ENCODE data around the gene R3HDM1.

Gene R3HDM1

GRCh38 chr2:135663148-135663700 is 131.9 kb downstream of the R3HDM1 start:
- no peak for DNase-seq (ENCODE audit: low spot score)
- H2BK12ac ChIP-seq (ENCODE audit: low read length): no peak overlapping the region
- no peak overlapping the region for H3K14ac ChIP-seq (ENCODE audit: low read length)
- no peak overlapping the region for H3K4me3 ChIP-seq (ENCODE audit: low read length in 2 of 2)
- H4K91ac ChIP-seq (ENCODE audit: low read depth, low read length, poor library complexity): no peak overlapping the region
- H3K27me3 ChIP-seq (ENCODE audit: control insufficient read depth in 3 of 3, insufficient read depth in 3 of 3, low read depth in 1 of 3, low read length in 3 of 3): no peaks in the 10 kb centered on the region
- no peak overlapping the region for H3K4me2 ChIP-seq (ENCODE audit: insufficient read depth, low read length, poor library complexity, severe bottlenecking)
- H4K8ac ChIP-seq (ENCODE audit: low read depth, low read length): no peak overlapping the region
- H3K9me3 ChIP-seq (replicated peaks in 1 of 2; ENCODE audit: control insufficient read depth in 2 of 2, insufficient read depth in 1 of 2, low read depth in 1 of 2, low read length in 2 of 2): no peaks in the 10 kb centered on the region
- no peak overlapping the region for H3K18ac ChIP-seq (ENCODE audit: low read length)
- no peak overlapping the region for H2BK120ac ChIP-seq (ENCODE audit: low read depth, low read length)
- H3K36me3 ChIP-seq (replicated peaks in 1 of 2; ENCODE audit: control insufficient read depth in 2 of 2, insufficient read depth in 2 of 2, low read length in 2 of 2): peaks cover 4 to 48% of the 10 kb centered on the region in 2 donors
- H3K4ac ChIP-seq (ENCODE audit: low read length): no peak overlapping the region
- no peak overlapping the region for H2BK15ac ChIP-seq (ENCODE audit: low read length)
- no peak overlapping the region for H3K27ac ChIP-seq (replicated peaks; ENCODE audit: low read length)
- H3K4me1 ChIP-seq (ENCODE audit: control insufficient read depth in 2 of 2, insufficient read depth in 1 of 2, low read depth in 1 of 2, low read length in 2 of 2): peaks cover 0 to 16% of the 10 kb centered on the region in 2 donors
- H2AFZ ChIP-seq (ENCODE audit: low read length): no peak overlapping the region
- H2AK5ac ChIP-seq (ENCODE audit: low read depth, low read length): no peak overlapping the region
- no peak overlapping the region for H3K9ac ChIP-seq (ENCODE audit: low read depth, low read length, poor library complexity)
- H3K79me1 ChIP-seq (ENCODE audit: low read depth, low read length): no peaks in the 10 kb centered on the region
- H3K23ac ChIP-seq (ENCODE audit: low read depth, low read length, poor library complexity): no peak overlapping the region
- H2BK5ac ChIP-seq (ENCODE audit: low read length): no peak overlapping the region

- H2BK5ac ChIP-seq (ENCODE audit: low read length): no peak overlapping the region
- no peaks in the 10 kb centered on the region for H3K9me3 ChIP-seq (replicated peaks in 1 of 2; ENCODE audit: control insufficient read depth in 2 of 2, insufficient read depth in 1 of 2, low read depth in 1 of 2, low read length in 2 of 2)
- H2AFZ ChIP-seq (ENCODE audit: low read length): no peak overlapping the region
- no peaks in the 10 kb centered on the region for H3K27me3 ChIP-seq (ENCODE audit: control insufficient read depth in 3 of 3, insufficient read depth in 3 of 3, low read depth in 1 of 3, low read length in 3 of 3)
- no peak overlapping the region for H4K8ac ChIP-seq (ENCODE audit: low read depth, low read length)
- no peak overlapping the region for H2BK12ac ChIP-seq (ENCODE audit: low read length)
- DNase-seq (ENCODE audit: low spot score): no peak
- H3K4me1 ChIP-seq (ENCODE audit: control insufficient read depth in 2 of 2, insufficient read depth in 1 of 2, low read depth in 1 of 2, low read length in 2 of 2): peaks cover 0 to 16% of the 10 kb centered on the region in 2 donors
- H3K36me3 ChIP-seq (replicated peaks in 1 of 2; ENCODE audit: control insufficient read depth in 2 of 2, insufficient read depth in 2 of 2, low read length in 2 of 2): peaks cover 2 to 34% of the 10 kb centered on the region in 2 donors
- H3K18ac ChIP-seq (ENCODE audit: low read length): no peak overlapping the region
- H3K23ac ChIP-seq (ENCODE audit: low read depth, low read length, poor library complexity): no peak overlapping the region
- H3K4me2 ChIP-seq (ENCODE audit: insufficient read depth, low read length, poor library complexity, severe bottlenecking): no peak overlapping the region
- H3K9ac ChIP-seq (ENCODE audit: low read depth, low read length, poor library complexity): no peak overlapping the region
- no peak overlapping the region for H3K14ac ChIP-seq (ENCODE audit: low read length)
- H3K27ac ChIP-seq (replicated peaks; ENCODE audit: low read length): no peak overlapping the region
- H2BK120ac ChIP-seq (ENCODE audit: low read depth, low read length): no peak overlapping the region
- no peak overlapping the region for H4K91ac ChIP-seq (ENCODE audit: low read depth, low read length, poor library complexity)
- H3K4me3 ChIP-seq (ENCODE audit: low read length in 2 of 2): no peak overlapping the region
- no peak overlapping the region for H2AK5ac ChIP-seq (ENCODE audit: low read depth, low read length)
- no peak overlapping the region for H2BK15ac ChIP-seq (ENCODE audit: low read length)
- H3K79me1 ChIP-seq (ENCODE audit: low read depth, low read length): no peaks in the 10 kb centered on the region
- H3K4ac ChIP-seq (ENCODE audit: low read length): no peak overlapping the region
Observed at GRCh38 chr2:135664623-135665068, 133.4 kb downstream of the R3HDM1 start.

- H3K27ac ChIP-seq (replicated peaks; ENCODE audit: low read length): no peak overlapping the region
Observed at GRCh38 chr2:135667045-135667444, 135.8 kb downstream of the R3HDM1 start.

GRCh38 chr2:135674453-135674852 is 143.2 kb downstream of the R3HDM1 start:
- no peak overlapping the region for H2BK12ac ChIP-seq (ENCODE audit: low read length)
- no peak overlapping the region for H4K91ac ChIP-seq (ENCODE audit: low read depth, low read length, poor library complexity)
- H3K27ac ChIP-seq (replicated peaks; ENCODE audit: low read length): no peak overlapping the region
- H2AFZ ChIP-seq (ENCODE audit: low read length): no peak overlapping the region
- no peaks in the 10 kb centered on the region for H3K9me3 ChIP-seq (replicated peaks in 1 of 2; ENCODE audit: control insufficient read depth in 2 of 2, insufficient read depth in 1 of 2, low read depth in 1 of 2, low read length in 2 of 2)
- DNase-seq (ENCODE audit: low spot score): no peak
- H2AK5ac ChIP-seq (ENCODE audit: low read depth, low read length): no peak overlapping the region
- no peak overlapping the region for H3K9ac ChIP-seq (ENCODE audit: low read depth, low read length, poor library complexity)
- H3K4ac ChIP-seq (ENCODE audit: low read length): no peak overlapping the region
- no peak overlapping the region for H4K8ac ChIP-seq (ENCODE audit: low read depth, low read length)
- H3K4me2 ChIP-seq (ENCODE audit: insufficient read depth, low read length, poor library complexity, severe bottlenecking): no peak overlapping the region
- peaks cover 7 to 75% of the 10 kb centered on the region in 2 donors for H3K36me3 ChIP-seq (replicated peaks in 1 of 2; ENCODE audit: control insufficient read depth in 2 of 2, insufficient read depth in 2 of 2, low read length in 2 of 2)
- H3K23ac ChIP-seq (ENCODE audit: low read depth, low read length, poor library complexity): no peak overlapping the region
- no peak overlapping the region for H3K14ac ChIP-seq (ENCODE audit: low read length)
- H3K27me3 ChIP-seq (ENCODE audit: control insufficient read depth in 3 of 3, insufficient read depth in 3 of 3, low read depth in 1 of 3, low read length in 3 of 3): no peaks in the 10 kb centered on the region
- no peak overlapping the region for H2BK5ac ChIP-seq (ENCODE audit: low read length)
- no peak overlapping the region for H3K18ac ChIP-seq (ENCODE audit: low read length)
- H2BK120ac ChIP-seq (ENCODE audit: low read depth, low read length): no peak overlapping the region
- no peaks in the 10 kb centered on the region for H3K4me1 ChIP-seq (ENCODE audit: control insufficient read depth in 2 of 2, insufficient read depth in 1 of 2, low read depth in 1 of 2, low read length in 2 of 2)
- no peak overlapping the region for H2BK15ac ChIP-seq (ENCODE audit: low read length)
- H3K4me3 ChIP-seq (ENCODE audit: low read length in 2 of 2): no peak overlapping the region
- no peaks in the 10 kb centered on the region for H3K79me1 ChIP-seq (ENCODE audit: low read depth, low read length)
- WGBS, 2 donors (ENCODE audit: extremely low coverage in 2 of 2, insufficient read length in 2 of 2, insufficient replicate concordance in 1 of 2): no CpG with 5 or more reads among the region's 1 CpG

More at GRCh38 chr2:135667045-135667444, 135.8 kb downstream of the R3HDM1 start:
- no peak for DNase-seq (ENCODE audit: low spot score)
- Histone ChIP-seq H3K4ac (ENCODE audit: low read length) (no peak overlapping the region), H3K9me3 (replicated peaks in 1 of 2; ENCODE audit: control insufficient read depth in 2 of 2, insufficient read depth in 1 of 2, low read depth in 1 of 2, low read length in 2 of 2) (no peaks in the 10 kb centered on the region), H2BK12ac (ENCODE audit: low read length) (no peak overlapping the region), H3K27me3 (ENCODE audit: control insufficient read depth in 3 of 3, insufficient read depth in 3 of 3, low read depth in 1 of 3, low read length in 3 of 3) (no peaks in the 10 kb centered on the region), H4K91ac (ENCODE audit: low read depth, low read length, poor library complexity) (no peak overlapping the region), H3K18ac (ENCODE audit: low read length) (no peak overlapping the region), H2BK120ac (ENCODE audit: low read depth, low read length) (no peak overlapping the region), H3K36me3 (replicated peaks in 1 of 2; ENCODE audit: control insufficient read depth in 2 of 2, insufficient read depth in 2 of 2, low read length in 2 of 2) (peaks cover 0 to 30% of the 10 kb centered on the region in 2 donors), H3K4me3 (ENCODE audit: low read length in 2 of 2) (no peak overlapping the region), H2BK5ac (ENCODE audit: low read length) (no peak overlapping the region), H2AK5ac (ENCODE audit: low read depth, low read length) (no peak overlapping the region), H3K14ac (ENCODE audit: low read length) (no peak overlapping the region), H3K79me1 (ENCODE audit: low read depth, low read length) (no peaks in the 10 kb centered on the region), H3K9ac (ENCODE audit: low read depth, low read length, poor library complexity) (no peak overlapping the region), H3K4me2 (ENCODE audit: insufficient read depth, low read length, poor library complexity, severe bottlenecking) (no peak overlapping the region), H4K8ac (ENCODE audit: low read depth, low read length) (no peak overlapping the region), H3K4me1 (ENCODE audit: control insufficient read depth in 2 of 2, insufficient read depth in 1 of 2, low read depth in 1 of 2, low read length in 2 of 2) (peaks cover 0 to 16% of the 10 kb centered on the region in 2 donors), H3K23ac (ENCODE audit: low read depth, low read length, poor library complexity) (no peak overlapping the region), H2AFZ (ENCODE audit: low read length) (no peak overlapping the region), H2BK15ac (ENCODE audit: low read length) (no peak overlapping the region)
